SK-N-SH (cell line): ENCODE results near the gene RAD51B. TPM values are rescaled to one million over a fixed set of nuclear protein-coding genes. Genes with fewer than 3 reads are reported as not detected.

Source experiments
- CTCF ChIA-PET: fragments of 300-600, 350-600 bp; formaldehyde crosslinking; extraction: SDS; loops from one replicate; lab custom pipeline; 2021; lab: Yijun Ruan, JAX
- POLR2A ChIA-PET: fragments of 350-600 bp; sonication (Branson Sonifier 250); formaldehyde crosslinking; extraction: SDS; loops from one replicate; lab custom pipeline; 2020; ENCODE audit warnings: antibody characterized with exemption, inconsistent platforms; lab: Yijun Ruan, JAX
- DNase-seq: peaks from one replicate; pipeline ENCODE4 v3.0.0; 2012
- H2AFZ ChIP-seq: fragments of 200-600 bp; sonication (generic); 2 replicates; pipeline ENCODE4 v1.8.1; 2016; ENCODE audit warnings: antibody characterized with exemption, mild to moderate bottlenecking, low read depth
- H3F3A ChIP-seq: fragments of 200-600 bp; sonication (generic); replicated peaks from 2 replicates; pipeline ENCODE3; 2016; ENCODE audit warnings: antibody characterized with exemption, mild to moderate bottlenecking; ENCODE audit not compliant: insufficient read depth
- H3K27ac ChIP-seq, 2 experiments: fragments of 200-500 bp in 1 of 2; fragments of 200-600 bp in 1 of 2; sonication (Bioruptor generic) in 1 of 2; sonication (generic), shearing (Covaris generic) in 1 of 2; 2 replicates each; pipeline versions ENCODE4 v1.5.1 to v1.6.1; 2014 to 2016; ENCODE audit warnings: low read depth in 2 of 2, inconsistent platforms in 1 of 2, low read length in 1 of 2, mild to moderate bottlenecking in 1 of 2, mixed read lengths in 1 of 2
- H3K27me3 ChIP-seq: fragments of 200-600 bp; sonication (generic), shearing (Covaris generic); 2 replicates; pipeline ENCODE4 v1.6.1; 2016; ENCODE audit warnings: mixed run types; ENCODE audit not compliant: insufficient read depth
- H3K36me3 ChIP-seq, 2 experiments: fragments of 200-500 bp in 1 of 2; fragments of 200-600 bp in 1 of 2; sonication (Bioruptor generic) in 1 of 2; sonication (generic) in 1 of 2; replicated peaks in 1 of 2; 2 replicates each; pipeline versions ENCODE3 to v1.5.1; 2014 to 2016; ENCODE audit warnings: low read length in 1 of 2, mild to moderate bottlenecking in 1 of 2; ENCODE audit not compliant: insufficient read depth in 2 of 2, control insufficient read depth in 1 of 2
- H3K4me1 ChIP-seq, 2 experiments: fragments of 200-500 bp in 1 of 2; fragments of 200-600 bp in 1 of 2; sonication (Bioruptor generic) in 1 of 2; sonication (generic), shearing (Covaris generic) in 1 of 2; 2 replicates each; pipeline versions ENCODE4 v1.5.1 to v1.6.1; 2014 to 2016; ENCODE audit warnings: low read depth in 1 of 2, low read length in 1 of 2, mixed run types in 1 of 2; ENCODE audit not compliant: insufficient read depth in 2 of 2, control insufficient read depth in 1 of 2
- H3K4me2 ChIP-seq: fragments of 200-600 bp; sonication (generic), shearing (Covaris generic); 2 replicates; pipeline ENCODE4 v1.6.1; 2017; ENCODE audit warnings: mixed run types
- H3K4me3 ChIP-seq, 2 experiments: fragments of 200-500 bp in 1 of 2; fragments of 200-600 bp in 1 of 2; sonication (Bioruptor generic) in 1 of 2; sonication (generic), shearing (Covaris generic) in 1 of 2; 2 replicates each; pipeline versions ENCODE4 v1.5.1 to v1.8.1; 2014 to 2016; ENCODE audit warnings: low read depth in 2 of 2, inconsistent platforms in 1 of 2, low read length in 1 of 2, mild to moderate bottlenecking in 1 of 2, mixed read lengths in 1 of 2, moderate library complexity in 1 of 2
- H3K79me2 ChIP-seq: fragments of 200-600 bp; sonication (generic); 2 replicates; pipeline ENCODE4 v1.8.1; 2017; ENCODE audit warnings: mild to moderate bottlenecking; ENCODE audit not compliant: insufficient read depth
- H3K9ac ChIP-seq: fragments of 200-600 bp; sonication (generic); 2 replicates; pipeline ENCODE4 v1.6.1; 2017; ENCODE audit warnings: mixed run types
- H3K9me2 ChIP-seq: fragments of 200-600 bp; sonication (generic); 2 replicates; pipeline ENCODE4 v1.6.1; 2017; ENCODE audit warnings: mixed run types
- H3K9me3 ChIP-seq: fragments of 200-600 bp; sonication (generic); 2 replicates; pipeline ENCODE4 v1.6.1; 2017; ENCODE audit warnings: mixed run types, mild to moderate bottlenecking, moderate library complexity
- H4K20me1 ChIP-seq: fragments of 200-600 bp; sonication (generic); 2 replicates; pipeline ENCODE4 v1.6.1; 2017; ENCODE audit warnings: mild to moderate bottlenecking, mixed run types; ENCODE audit not compliant: insufficient read depth
- CHD2 ChIP-seq: fragments of 150-350 bp; IDR thresholded peaks from 2 replicates; pipeline ENCODE4 v1.6.1; 2018; ENCODE audit warnings: low read length; ENCODE audit not compliant: partially characterized antibody
- EZH2phosphoT487 ChIP-seq: fragments of 200-600 bp; sonication (generic); IDR thresholded peaks from 2 replicates; pipeline ENCODE4 v1.6.1; 2017; ENCODE audit warnings: low read depth, mixed run types, mild to moderate bottlenecking, antibody characterized with exemption, moderate library complexity, borderline replicate concordance
- FOXM1 ChIP-seq: IDR thresholded peaks from 2 replicates; pipeline ENCODE4 v1.4.0; 2012; ENCODE audit warnings: low read depth, mild to moderate bottlenecking
- IRF3 ChIP-seq: fragments of 150-350 bp; IDR thresholded peaks from 2 replicates; pipeline ENCODE4 v1.6.1; 2016; ENCODE audit warnings: mild to moderate bottlenecking, low read depth, low read length
- MEF2A ChIP-seq: IDR thresholded peaks from 2 replicates; pipeline ENCODE4 v1.4.0; 2012; ENCODE audit warnings: low read depth, borderline replicate concordance
- NFIC ChIP-seq: IDR thresholded peaks from 2 replicates; pipeline ENCODE4 v1.4.0; 2012; ENCODE audit warnings: borderline replicate concordance
- PBX3 ChIP-seq: IDR thresholded peaks from 2 replicates; pipeline ENCODE4; 2012
- SIN3A ChIP-seq: IDR thresholded peaks from 2 replicates; pipeline ENCODE4 v1.6.1; 2012; ENCODE audit warnings: low read depth, mild to moderate bottlenecking, low read length, moderate library complexity, borderline replicate concordance
- TCF12 ChIP-seq: IDR thresholded peaks from 2 replicates; pipeline ENCODE4 v1.4.0; 2012
- TEAD4 ChIP-seq: IDR thresholded peaks from 2 replicates; pipeline ENCODE4 v1.4.0; 2012; ENCODE audit warnings: mild to moderate bottlenecking, borderline replicate concordance; ENCODE audit not compliant: insufficient read depth
- YY1 ChIP-seq: IDR thresholded peaks from 2 replicates; pipeline ENCODE4 v1.4.0; 2012; ENCODE audit warnings: low read depth, mild to moderate bottlenecking
- ZBTB33 ChIP-seq: IDR thresholded peaks from 2 replicates; pipeline ENCODE4 v1.4.0; 2012; ENCODE audit warnings: low read depth, borderline replicate concordance
- WGBS: methylation state at CpG from one replicate; pipeline ENCODE4 v1.1.6; 2017; ENCODE audit warnings: low lambda C conversion rate; 5-methylcytosine and 5-hydroxymethylcytosine counted together
- polyA plus RNA-seq, 3 experiments: library from polyadenylated mRNA; depleted of rRNA; stranded (reverse); fragments of >200 nt; gene quantifications; 2 replicates each; pipeline ENCODE4 v1.2.3, GENCODE V29; 2012

RAD51B gene
- polyA plus RNA-seq, 1 of the 3 experiments (the other 2 are of a cell fraction) = 6.0 TPM

- Histone ChIP-seq H3K4me1 (peaks cover 11 to 36% of the 10 kb centered on the region in 2 experiments), H2AFZ (no peak overlapping the region), H3K9me2 (no peaks in the 10 kb centered on the region), H3K4me2 (no peak overlapping the region), H4K20me1 (no peaks in the 10 kb centered on the region), H3K36me3 (no peaks in the 10 kb centered on the region), H3K27ac (peak overlapping the region; percentile 61 to 72; a peak in 2 of 4 replicates), H3F3A (peaks cover 24% of the 10 kb centered on the region), H3K27me3 (no peaks in the 10 kb centered on the region), H3K4me3 (no peak overlapping the region), H3K79me2 (no peaks in the 10 kb centered on the region), H3K9me3 (no peaks in the 10 kb centered on the region), H3K9ac (no peak overlapping the region)
- ChIA-PET POLR2A (no interaction called here), CTCF (no interaction called here)
- TF ChIP-seq IRF3 (no peak), YY1 (no peak), NFIC (no peak), EZH2phosphoT487 (no peak), PBX3 (no peak), SIN3A (no peak), CHD2 (no peak), TEAD4 (no peak), MEF2A (no peak)
- no peak for DNase-seq
- WGBS = 88% methylated on average over 3 of the region's 3 CpGs
These were observed 315.4 kb downstream of the RAD51B start for GRCh38 chr14:68135028-68135427.

- H3F3A ChIP-seq = peaks cover 28% of the 10 kb centered on the region
- H3K9ac ChIP-seq = no peak overlapping the region
- CTCF ChIA-PET = no interaction called here
- no peaks in the 10 kb centered on the region for H3K9me2 ChIP-seq
- no peaks in the 10 kb centered on the region for H4K20me1 ChIP-seq
- POLR2A ChIA-PET = no interaction called here
- no peaks in the 10 kb centered on the region for H3K79me2 ChIP-seq
- H3K27ac ChIP-seq = peak overlapping the region; percentile 61 to 72; a peak in 3 of 4 replicates
- TF ChIP-seq PBX3 (no peak), ZBTB33 (no peak), FOXM1 (no peak), TCF12 (no peak)
- WGBS = 91% methylated on average over 2 of the region's 2 CpGs
- DNase-seq = no peak
- no peak overlapping the region; the same call in 1 of the 2 replicates for H2AFZ ChIP-seq
- no peaks in the 10 kb centered on the region for H3K36me3 ChIP-seq
- H3K4me3 ChIP-seq = no peak overlapping the region
- no peaks in the 10 kb centered on the region for H3K27me3 ChIP-seq
- peaks cover 11 to 42% of the 10 kb centered on the region in 2 experiments for H3K4me1 ChIP-seq
- H3K9me3 ChIP-seq = no peaks in the 10 kb centered on the region
- no peak overlapping the region for H3K4me2 ChIP-seq
These were observed 316.0 kb downstream of the RAD51B start for GRCh38 chr14:68135566-68135965.
